GM21786 (cell line): ENCODE results near the gene MARCHF10.
"Not testable (repeated sequence)": the region's sequence is repeated elsewhere in the genome, so short reads cannot be mapped to it uniquely, and the experiment has no call there.

Experiments used
- ATAC-seq: cut with Tn5 transposase; IDR thresholded peaks from one replicate; pipeline ENCODE4 v1.9.1; 2021; ENCODE audit not compliant: unreplicated experiment

MARCHF10 gene

DNA sequence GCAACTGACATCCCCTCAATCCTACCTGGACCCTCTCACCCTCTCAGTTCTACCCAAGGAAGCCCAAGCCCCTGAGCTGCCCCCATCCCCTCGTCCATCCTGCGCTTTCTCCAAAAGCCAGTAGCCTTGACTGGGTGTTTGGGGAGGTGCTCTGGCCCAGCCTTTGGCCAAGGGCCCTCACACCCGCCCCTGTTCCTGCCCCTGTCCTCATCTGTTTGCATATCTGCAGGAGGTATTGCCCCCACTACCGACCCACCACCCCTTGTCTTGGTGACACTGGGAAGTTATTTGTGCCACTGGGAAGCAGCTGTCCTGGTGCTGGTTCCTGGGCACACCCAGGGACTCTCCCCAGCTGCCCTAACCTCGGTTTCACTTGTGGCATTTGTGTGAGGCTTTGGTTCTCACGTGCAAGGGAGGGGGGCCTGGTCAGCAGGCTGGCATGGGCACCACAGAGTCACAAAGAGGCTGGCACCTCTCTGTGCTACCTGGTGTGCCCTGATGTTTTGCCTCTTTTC, 105.3 kb downstream of the MARCHF10 start:
- no peak for ATAC-seq

DNA sequence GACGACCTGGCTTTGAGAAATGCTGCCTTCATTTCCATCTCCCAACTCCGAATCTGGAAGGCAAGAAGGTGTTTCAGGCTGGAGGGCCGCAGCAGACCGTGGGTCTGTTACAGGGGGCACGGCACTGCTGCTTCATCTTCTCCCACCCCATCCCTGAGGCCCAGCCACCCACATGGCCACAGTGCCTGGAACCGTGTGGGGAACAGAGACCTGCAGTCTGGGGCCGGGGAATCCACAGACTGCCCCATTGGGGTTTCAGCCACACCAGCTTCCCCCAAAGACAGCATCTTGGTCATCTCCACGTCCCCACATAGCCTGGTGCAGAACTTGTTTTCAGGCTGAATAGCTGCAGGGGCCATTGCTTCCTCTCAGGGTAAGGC, 106.4 kb downstream of the MARCHF10 start:
- ATAC-seq, result no peak

DNA sequence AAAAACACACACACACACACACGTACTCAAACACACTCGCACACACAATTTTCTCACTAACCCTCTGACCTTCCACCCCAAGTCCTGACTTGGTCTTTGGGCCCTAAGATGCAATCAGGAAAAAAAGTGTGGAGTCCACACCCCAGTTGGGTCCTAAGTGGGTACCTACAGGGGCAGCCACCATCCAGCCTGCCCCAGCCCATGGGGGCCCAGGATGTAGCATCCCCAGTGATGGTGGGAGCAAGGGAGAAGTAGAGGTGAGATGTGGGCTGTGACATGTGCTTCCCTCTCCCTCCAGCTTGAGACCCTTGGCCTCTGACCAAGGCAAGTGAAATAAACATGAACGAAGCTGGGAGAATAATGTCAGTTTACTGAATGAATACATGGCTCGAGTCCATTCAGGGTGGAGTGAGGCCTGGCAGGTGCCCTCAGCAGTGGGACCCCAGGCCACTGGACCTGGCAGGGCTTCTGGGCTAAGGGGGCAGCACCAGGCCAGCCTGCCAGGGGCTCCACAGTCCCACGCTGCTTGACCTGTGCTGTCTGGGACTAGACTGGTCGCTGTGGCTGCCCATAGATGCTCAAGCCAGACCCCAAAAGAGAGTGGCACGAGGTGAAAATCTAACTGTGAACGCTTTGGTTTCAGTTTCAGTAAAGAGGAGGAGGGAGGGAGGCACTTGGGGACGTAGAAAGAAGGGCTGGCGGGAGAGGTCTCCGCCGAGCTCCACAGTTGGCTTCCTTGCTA, 107.0 kb downstream of the MARCHF10 start:
- ATAC-seq, result no peak

DNA sequence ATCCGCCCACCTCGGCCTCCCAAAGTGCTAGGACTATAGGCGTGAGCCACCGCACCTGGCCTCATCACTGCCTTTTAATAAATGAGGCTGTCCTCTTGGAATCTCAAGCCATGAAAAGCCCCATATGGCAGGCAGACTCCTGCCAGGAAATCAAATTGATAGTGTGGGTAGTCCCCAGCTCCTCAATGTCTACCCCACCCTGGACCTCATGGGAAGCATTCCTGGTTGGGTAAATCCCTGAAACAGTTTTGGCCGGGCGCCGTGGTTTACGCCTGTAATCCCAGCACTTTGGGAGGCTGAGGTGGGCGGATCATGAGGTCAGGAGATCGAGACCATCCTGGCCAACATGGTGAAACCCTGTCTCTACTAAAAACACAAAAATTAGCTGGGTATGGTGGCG, 109.7 kb downstream of the MARCHF10 start:
- not testable (repeated sequence) for ATAC-seq

DNA sequence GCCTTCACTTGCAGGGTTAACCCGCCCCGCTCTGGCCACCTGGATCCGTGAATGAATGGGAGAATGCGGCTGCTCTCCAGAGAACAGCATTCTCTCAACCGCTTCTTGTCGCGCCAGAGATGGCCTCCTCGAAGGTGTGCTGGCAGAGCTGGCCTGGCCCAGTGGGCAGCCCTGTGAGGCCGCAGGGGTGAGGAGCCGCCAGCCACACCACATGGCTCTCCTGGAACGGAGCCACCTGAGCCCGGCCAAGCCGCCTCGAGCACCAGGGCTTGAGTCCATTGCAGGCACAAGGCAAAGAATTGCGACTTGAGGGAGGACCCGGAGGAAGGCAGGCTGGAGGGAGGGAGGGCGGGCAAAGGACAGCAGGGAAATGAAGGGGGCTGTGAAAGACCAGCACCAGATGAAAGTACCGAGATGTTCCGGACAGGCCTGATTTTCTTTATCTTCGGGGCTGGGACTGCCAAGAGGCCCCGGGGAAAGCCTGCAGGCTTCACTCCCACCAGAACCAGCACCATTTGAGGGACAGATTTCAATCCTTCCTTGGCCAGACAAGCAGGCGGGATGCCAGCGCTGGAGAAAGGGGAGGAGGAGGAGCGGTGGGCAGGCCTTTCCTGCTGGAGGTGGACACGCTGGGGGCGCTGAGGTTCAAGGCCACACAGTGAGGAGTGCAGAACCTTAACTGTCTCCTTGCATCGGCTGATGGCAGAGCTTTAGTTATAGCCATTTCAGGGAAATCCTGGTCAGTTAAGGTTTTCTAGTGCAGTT, 111.2 kb downstream of the MARCHF10 start:
- ATAC-seq, result no peak

DNA sequence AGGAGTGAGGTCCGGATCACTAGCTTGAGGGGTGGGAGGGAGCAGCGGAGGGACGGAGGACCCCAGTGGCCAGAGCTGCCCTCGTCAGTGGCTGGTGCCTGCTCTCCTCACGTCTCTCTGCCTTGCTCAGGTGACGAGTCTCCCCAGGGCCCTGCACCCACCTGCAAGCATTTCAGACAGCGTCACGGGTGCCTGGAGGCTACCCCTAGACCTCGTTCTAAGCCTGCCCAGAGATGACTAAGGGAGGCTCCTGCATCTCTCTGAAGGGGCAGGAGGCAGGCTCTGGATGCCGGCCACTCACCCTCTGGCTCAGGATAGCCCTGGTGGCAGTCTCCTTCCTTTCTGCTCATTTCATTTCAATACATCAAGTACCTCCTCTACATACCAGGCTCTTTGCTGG, 111.9 kb downstream of the MARCHF10 start:
- no peak for ATAC-seq

DNA sequence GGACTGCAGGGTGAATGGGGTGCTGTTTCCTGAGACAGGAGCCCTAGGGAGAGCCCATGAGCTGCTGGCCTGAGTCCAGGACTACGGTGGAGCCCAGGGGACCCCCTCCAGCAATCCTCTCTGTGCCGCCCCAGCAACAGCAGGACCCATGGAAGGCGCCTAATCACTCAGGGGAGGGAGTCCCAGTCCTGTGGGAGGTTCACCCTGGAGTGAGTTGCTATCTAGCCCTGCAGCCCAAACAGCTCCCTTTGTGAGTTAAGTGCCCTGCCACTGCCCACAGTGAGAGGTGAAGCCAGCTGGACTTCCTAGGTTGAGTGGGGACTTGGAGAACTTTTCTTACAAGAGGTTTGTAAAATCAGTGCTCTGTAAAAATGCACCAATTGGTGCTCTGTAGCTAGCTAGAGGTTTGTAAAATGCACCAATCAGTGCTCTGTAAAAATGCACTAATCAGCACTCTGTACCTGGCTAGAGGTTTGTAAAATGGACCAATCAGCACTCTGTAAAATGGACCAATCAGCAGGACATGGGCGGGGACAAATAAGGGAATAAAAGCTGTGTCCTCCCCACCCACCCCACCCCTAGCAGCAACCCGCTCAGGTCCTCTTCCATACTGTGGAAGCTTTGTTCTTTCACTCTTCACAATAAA, 112.9 kb downstream of the MARCHF10 start:
- not testable (repeated sequence) for ATAC-seq

DNA sequence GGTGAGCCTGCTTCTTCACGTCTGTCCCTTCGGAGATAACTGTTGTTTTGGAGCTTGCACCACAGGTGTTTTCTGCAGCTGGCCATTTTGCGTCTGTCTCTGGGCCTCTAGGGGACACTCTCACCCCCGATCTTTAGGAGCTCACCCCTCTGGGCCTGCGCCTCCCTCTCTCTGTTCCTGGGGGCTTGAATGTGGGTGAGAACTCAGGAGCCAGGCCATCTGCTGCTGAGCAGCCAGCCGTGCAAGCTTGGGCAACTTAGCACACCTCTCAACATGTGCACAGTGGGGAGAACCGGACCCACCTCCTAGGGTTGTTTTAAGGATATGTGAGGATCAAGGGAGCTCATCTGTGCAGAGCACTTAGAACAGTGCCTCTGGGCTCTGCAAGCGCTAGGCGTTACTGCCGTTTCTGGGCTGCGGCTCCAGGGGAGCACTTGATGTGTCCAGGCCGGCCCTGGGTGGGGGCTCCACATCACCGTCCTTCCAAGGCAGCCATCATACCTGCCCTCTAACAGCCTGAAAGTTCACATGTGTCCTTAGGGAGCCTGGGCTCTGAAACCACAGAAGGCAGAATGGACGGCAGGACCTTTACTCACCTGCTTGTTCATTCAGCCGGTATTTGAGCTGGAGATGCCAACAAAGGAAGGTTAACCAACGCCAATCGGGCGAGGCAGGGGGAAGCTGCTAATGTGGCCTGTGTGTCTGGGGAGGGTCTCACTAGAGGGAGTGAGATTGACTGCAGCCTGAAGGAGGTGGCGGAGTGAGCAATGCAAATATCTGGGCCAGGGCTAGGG, 114.3 kb downstream of the MARCHF10 start:
- no peak for ATAC-seq

DNA sequence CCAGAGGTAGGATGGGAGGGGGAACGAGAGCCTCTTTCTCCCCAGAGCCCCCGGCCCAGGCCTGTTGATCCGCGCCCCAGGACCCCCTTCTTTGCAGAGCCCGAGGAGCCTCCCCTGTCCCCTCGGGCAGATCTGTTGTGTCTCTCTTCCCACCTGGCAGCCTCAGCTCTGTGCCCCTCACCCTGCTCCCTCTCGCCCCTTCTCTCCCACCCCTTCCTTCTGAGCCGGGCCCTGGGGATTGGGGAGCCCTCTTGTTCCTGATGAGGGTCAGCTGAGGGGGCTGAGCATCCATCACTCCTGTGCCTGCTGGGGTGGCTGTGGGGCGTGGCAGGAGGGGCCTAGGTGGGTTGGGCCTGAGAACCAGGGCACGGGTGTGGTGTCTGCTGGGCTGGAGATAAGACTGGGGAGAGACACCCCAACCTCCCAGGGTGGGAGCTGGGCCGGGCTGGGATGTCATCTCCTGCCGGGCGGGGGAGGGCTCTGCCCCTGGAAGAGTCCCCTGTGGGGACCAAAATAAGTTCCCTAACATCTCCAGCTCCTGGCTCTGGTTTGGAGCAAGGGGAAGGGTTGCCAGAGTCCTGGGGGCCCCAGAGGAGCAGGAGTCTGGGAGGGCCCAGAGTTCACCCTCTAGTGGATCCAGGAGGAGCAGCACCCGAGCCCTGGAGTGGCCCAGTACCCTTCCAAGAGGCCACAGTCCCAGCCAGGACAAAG, 115.2 kb downstream of the MARCHF10 start:
- ATAC-seq, result no peak

DNA sequence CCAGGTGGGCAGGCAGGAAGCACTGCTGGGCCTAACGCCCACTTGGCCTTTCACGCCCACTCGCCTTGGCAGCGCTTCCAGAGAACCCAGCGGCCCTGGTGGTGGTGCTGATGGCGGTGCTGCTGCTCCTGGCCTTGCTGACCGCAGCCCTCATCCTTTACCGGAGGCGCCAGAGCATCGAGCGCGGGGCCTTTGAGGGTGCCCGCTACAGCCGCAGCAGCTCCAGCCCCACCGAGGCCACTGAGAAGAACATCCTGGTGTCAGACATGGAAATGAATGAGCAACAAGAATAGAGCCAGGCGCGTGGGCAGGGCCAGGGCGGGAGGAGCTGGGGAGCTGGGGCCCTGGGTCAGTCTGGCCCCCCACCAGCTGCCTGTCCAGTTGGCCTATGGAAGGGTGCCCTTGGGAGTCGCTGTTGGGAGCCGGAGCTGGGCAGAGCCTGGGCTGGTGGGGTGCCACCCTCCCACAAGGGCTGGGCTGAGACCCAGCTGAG, 115.9 kb downstream of the MARCHF10 start:
- no peak for ATAC-seq

DNA sequence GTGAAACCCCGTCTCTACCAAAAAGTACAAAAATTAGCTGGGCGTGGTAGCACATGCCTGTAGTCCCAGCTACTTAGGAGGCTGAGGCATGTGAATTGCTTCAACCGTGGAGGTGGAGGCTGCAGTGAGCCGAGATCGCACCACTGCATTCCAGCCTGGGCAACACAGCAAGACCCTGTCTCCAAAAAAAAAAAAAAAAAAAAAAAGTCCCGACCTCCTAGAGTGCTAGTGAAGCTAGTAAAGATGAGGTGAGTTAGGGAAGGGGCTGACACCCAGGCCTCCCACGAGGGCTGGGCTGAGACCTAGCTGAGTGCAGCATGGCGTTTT, 116.6 kb downstream of the MARCHF10 start:
- ATAC-seq, result not testable (repeated sequence)

DNA sequence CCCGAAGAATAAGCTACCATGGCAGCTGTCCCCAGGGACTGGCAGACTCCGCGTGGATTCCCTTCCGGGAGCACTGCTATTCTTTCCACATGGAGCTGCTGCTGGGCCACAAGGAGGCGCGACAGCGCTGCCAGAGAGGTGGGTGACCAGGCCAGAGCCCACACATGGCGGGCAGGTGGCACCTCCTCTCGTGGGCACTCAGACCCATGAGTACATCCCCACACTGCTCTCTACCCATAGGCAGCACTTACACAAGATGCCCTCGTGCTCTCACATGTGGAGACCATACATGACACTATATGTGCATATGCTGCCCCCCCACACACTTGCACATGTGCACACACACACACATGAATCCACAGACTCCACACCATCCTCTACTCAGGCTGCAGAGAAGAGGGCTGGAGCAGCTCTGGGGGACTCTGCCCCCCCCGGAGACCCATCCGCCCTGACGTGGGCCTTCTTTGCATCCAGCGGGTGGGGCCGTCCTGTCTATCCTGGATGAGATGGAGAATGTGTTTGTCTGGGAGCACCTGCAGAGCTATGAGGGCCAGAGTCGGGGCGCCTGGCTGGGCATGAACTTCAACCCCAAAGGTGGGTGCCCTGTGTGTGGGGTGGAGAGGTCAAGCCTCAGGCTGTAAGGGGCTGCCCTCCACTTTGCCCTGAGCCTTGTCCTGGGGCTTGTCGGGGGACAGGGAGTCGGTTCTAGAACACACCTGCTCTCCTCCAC, 117.8 kb downstream of the MARCHF10 start:
- ATAC-seq, result no peak

DNA sequence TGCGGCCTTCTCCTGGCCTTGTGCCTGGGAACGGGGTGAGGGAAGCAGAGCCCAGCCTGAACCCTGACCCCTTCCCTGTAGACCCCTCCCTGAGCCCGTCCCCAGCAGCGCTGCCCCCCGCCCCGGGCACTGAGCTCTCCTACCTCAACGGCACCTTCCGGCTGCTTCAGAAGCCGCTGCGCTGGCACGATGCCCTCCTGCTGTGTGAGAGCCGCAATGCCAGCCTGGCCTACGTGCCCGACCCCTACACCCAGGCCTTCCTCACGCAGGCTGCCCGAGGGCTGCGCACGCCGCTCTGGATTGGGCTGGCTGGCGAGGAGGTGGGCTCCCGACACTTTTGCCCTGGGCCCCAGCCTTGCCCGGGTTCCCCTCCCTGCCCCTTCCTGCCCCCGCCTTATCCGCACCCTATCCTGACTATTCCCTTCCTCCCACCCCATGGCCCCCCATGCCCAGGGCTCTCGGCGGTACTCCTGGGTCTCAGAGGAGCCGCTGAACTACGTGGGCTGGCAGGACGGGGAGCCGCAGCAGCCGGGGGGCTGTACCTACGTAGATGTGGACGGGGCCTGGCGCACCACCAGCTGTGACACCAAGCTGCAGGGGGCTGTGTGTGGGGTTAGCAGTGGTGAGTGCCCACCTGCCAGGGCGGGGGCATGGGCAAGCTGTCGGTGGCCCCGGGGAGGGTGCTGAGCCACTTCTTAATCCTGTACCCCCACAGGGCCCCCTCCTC, 118.5 kb downstream of the MARCHF10 start:
- ATAC-seq, result no peak

DNA sequence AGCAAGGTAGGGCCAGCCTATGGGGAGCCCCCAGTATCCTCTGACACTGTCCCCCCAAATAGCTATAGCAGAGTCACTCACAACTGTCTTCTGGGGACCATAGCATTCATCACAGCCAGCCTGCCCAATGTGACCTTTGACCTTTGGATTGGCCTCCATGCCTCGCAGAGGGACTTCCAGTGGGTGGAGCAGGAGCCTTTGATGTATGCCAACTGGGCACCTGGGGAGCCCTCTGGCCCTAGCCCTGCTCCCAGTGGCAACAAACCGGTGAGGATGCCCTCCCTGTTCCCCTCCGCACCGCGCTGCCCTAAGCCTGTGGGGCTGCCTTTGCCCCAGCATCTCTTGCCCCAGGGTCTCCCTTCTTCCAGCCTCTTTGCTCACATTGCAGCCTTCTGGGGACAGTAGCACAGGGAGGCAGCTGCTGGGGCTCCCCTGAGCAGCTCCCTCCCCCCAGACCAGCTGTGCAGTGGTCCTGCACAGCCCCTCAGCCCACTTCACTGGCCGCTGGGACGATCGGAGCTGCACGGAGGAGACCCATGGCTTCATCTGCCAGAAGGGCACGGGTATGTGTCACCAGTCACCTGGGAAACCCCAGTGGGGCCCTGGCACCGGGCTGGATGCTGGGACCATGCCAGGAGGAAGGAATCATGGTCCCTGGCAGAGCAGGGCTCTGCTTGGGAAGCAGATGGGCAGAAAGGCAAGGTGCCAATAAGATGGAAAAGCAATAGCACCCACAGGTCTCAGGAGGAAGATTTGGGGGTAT, 119.5 kb downstream of the MARCHF10 start:
- ATAC-seq, result no peak

DNA sequence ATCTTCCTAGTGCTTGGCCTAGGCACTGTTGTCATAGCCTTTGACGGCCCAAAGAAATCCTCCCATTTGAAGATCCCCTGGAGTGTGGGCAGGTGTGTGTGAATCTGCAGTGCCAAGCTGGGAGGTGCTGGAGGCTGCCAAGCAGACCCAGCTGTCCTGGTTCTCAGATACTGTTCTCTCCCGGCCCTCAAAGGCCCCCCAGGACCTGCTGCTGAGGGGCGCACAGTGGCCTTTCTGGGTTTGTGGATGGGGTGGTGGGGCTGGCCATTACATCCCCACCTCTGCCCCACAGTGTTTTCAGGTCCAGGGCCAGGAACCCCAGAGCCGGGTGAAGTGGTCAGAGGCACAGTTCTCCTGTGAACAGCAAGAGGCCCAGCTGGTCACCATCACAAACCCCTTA, 120.1 kb downstream of the MARCHF10 start:
- ATAC-seq, result no peak

DNA sequence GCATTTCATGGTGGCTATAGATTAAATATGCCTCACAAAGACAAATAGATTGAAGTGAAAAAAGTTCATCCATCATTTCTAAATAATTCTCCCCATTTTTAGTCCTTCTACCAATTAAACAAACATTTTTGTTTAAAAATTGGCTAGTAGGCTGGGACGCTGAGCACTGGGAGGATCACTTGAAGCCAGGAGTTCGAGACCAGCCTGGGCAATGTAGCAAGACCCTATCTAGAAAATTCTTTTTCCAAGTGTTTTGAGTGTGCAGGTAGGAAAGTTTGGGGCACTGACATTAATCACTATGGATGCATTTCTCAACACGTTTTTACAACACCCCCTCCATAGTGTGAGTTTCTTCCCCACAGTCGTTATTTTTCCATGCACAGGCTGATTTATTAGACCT, 123.9 kb downstream of the MARCHF10 start:
- ATAC-seq, result no peak

DNA sequence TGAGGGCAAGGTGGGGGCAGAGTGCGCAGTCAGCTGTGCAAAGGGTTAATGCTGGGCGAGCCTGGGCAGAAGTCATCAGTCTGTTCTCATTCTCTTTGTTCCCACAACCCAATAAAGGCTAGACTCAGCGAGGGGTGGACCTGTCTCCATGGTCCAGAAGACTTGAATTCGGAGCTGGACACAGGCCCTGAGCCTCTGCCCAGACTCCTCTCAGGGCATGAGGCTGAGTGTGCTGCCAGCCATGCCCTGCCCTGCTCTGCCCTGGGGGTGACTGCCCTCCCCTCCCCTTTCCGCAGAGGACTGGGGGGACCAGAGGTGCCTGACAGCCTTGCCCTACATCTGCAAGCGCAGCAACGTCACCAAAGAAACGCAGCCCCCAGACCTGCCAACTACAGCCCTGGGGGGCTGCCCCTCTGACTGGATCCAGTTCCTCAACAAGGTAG, 126.2 kb downstream of the MARCHF10 start:
- ATAC-seq, result no peak
